Measurements from ENCODE around the gene ZNF138. TPM values are rescaled to one million over a fixed set of nuclear protein-coding genes. Genes with fewer than 3 reads are reported as not detected.

Gene ZNF138
- total RNA-seq, 1 experiment from 2014 or later: 7.6 TPM

DNA sequence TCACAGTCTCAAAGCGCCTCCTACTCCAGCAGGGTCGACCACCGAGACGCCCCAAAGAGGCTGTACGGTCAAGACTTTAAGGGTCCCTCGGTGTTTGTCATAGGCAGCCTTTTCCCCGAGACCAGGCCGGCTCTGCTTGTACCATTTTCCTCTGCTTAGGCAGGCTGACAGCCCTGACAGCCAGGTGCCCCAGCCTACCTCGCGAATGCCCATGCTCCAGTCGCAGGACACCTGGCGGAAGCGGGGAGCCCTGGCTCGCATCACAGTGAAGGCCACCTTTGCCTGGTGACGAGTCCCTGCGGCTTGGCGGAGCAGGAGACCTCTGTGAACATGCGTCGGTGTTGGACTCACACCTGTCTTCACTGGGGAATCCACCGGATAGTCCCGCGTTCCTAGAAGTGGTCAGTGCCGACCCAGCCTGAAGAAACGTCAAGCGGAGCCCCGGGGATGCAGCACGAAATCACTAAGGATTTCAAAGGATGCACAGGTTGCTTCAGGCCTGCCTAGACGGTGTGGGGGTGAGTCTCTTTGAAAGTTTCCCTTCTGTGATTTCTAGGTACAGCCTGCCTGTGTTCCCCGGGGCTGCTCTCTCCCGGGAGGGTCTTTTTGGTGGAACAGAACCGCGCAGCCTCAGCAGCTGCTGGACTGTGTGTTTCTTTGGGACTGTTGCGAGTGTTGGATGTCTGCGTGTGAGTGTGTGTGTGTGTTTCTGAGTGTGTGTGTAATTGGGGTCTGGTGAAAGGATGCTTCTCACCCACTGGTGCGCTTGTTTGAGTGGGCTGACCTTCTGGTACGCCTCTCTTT is 78.3 kb downstream of the ZNF138 start:
- ChIA-PET CTCF (no interaction called here), POLR2A (no interaction called here)
- no peaks in the 10 kb centered on the region for H3K36me3 ChIP-seq (ENCODE audit: control insufficient read depth, insufficient read depth, low read length)
- no peak overlapping the region for H3K4me3 ChIP-seq (ENCODE audit: low read depth in 2 of 2, low read length in 2 of 2)
- H3K4me1 ChIP-seq (ENCODE audit: control insufficient read depth, insufficient read depth, low read length): no peaks in the 10 kb centered on the region
- DNase-seq (ENCODE audit: low read depth, low spot score): no peak
- in situ Hi-C loops (cut with HindIII; ENCODE audit: low pct_unique_long_range_greater_than_20kb, low sequenced_read_pairs) (no loop called here), intact Hi-C loops (cut with micrococcal nuclease; ENCODE audit: unreplicated experiment) (no loop called here)
- BruUV-seq (replicated peaks): no TSS peak
- no peak overlapping the region for H3K27ac ChIP-seq (ENCODE audit: low read length)
- TF ChIP-seq POLR2AphosphoS5 (IDR thresholded peaks at IDR 0.05; ENCODE audit: low read depth, low read length) (no peak), TCF7L2 (IDR thresholded peaks at IDR 0.05; ENCODE audit: low read depth, low read length) (no peak)
- TF ChIP-seq, protein P1, sequence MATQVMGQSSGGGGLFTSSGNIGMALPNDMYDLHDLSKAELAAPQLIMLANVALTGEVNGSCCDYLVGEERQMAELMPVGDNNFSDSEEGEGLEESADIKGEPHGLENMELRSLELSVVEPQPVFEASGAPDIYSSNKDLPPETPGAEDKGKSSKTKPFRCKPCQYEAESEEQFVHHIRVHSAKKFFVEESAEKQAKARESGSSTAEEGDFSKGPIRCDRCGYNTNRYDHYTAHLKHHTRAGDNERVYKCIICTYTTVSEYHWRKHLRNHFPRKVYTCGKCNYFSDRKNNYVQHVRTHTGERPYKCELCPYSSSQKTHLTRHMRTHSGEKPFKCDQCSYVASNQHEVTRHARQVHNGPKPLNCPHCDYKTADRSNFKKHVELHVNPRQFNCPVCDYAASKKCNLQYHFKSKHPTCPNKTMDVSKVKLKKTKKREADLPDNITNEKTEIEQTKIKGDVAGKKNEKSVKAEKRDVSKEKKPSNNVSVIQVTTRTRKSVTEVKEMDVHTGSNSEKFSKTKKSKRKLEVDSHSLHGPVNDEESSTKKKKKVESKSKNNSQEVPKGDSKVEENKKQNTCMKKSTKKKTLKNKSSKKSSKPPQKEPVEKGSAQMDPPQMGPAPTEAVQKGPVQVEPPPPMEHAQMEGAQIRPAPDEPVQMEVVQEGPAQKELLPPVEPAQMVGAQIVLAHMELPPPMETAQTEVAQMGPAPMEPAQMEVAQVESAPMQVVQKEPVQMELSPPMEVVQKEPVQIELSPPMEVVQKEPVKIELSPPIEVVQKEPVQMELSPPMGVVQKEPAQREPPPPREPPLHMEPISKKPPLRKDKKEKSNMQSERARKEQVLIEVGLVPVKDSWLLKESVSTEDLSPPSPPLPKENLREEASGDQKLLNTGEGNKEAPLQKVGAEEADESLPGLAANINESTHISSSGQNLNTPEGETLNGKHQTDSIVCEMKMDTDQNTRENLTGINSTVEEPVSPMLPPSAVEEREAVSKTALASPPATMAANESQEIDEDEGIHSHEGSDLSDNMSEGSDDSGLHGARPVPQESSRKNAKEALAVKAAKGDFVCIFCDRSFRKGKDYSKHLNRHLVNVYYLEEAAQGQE (IDR thresholded peaks at IDR 0.05; ENCODE audit: insufficient read depth in 1 of 2, low read depth in 2 of 2, low read length in 1 of 2): no peak
- TF ChIP-seq, protein P2, sequence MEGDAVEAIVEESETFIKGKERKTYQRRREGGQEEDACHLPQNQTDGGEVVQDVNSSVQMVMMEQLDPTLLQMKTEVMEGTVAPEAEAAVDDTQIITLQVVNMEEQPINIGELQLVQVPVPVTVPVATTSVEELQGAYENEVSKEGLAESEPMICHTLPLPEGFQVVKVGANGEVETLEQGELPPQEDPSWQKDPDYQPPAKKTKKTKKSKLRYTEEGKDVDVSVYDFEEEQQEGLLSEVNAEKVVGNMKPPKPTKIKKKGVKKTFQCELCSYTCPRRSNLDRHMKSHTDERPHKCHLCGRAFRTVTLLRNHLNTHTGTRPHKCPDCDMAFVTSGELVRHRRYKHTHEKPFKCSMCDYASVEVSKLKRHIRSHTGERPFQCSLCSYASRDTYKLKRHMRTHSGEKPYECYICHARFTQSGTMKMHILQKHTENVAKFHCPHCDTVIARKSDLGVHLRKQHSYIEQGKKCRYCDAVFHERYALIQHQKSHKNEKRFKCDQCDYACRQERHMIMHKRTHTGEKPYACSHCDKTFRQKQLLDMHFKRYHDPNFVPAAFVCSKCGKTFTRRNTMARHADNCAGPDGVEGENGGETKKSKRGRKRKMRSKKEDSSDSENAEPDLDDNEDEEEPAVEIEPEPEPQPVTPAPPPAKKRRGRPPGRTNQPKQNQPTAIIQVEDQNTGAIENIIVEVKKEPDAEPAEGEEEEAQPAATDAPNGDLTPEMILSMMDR (IDR thresholded peaks at IDR 0.05): no peak
- no peaks in the 10 kb centered on the region for H3K27me3 ChIP-seq (ENCODE audit: control insufficient read depth, insufficient read depth, low read length)
- H3K9me3 ChIP-seq (ENCODE audit: control insufficient read depth, insufficient read depth, low read depth, low read length): no peaks in the 10 kb centered on the region
- no peak for ATAC-seq

DNA sequence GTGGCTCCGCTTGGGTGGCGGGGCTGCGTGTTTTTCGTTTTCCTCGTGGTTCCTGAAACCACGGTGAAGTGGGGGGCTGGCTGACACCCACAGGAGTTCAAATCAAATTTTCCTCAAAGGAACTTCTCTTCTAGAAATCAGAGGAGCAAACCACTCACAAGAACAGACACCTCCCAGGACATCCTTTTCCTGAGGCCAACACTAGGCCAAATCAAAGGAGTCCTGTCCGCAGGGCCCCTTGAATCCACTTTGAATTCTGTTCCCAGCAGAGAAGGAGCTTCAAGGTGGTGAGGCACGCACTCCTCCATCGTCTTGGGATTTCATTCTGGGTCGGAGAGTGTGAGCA is 78.9 kb downstream of the ZNF138 start:
- ATAC-seq: no peak
- POLR2A ChIA-PET: no interaction called here
- TF ChIP-seq, protein P2 (IDR thresholded peaks at IDR 0.05): no peak
- no peak for TF ChIP-seq TCF7L2 (IDR thresholded peaks at IDR 0.05; ENCODE audit: low read depth, low read length)
- no peak for TF ChIP-seq POLR2AphosphoS5 (IDR thresholded peaks at IDR 0.05; ENCODE audit: low read depth, low read length)
- no peak for TF ChIP-seq SIN3A (IDR thresholded peaks at IDR 0.05; ENCODE audit: borderline replicate concordance, insufficient read depth, low read depth, low read length)
- TF ChIP-seq, protein P1 (IDR thresholded peaks at IDR 0.05; ENCODE audit: insufficient read depth in 1 of 2, low read depth in 2 of 2, low read length in 1 of 2): no peak
- Histone ChIP-seq H3K27ac (ENCODE audit: low read length) (no peak overlapping the region), H3K36me3 (ENCODE audit: control insufficient read depth, insufficient read depth, low read length) (no peaks in the 10 kb centered on the region), H3K27me3 (ENCODE audit: control insufficient read depth, insufficient read depth, low read length) (no peaks in the 10 kb centered on the region), H3K4me1 (ENCODE audit: control insufficient read depth, insufficient read depth, low read length) (no peaks in the 10 kb centered on the region), H3K9me3 (ENCODE audit: control insufficient read depth, insufficient read depth, low read depth, low read length) (no peaks in the 10 kb centered on the region), H3K4me3 (ENCODE audit: low read depth in 2 of 2, low read length in 2 of 2) (no peak overlapping the region)
- in situ Hi-C loops (cut with HindIII; ENCODE audit: low pct_unique_long_range_greater_than_20kb, low sequenced_read_pairs) (no loop called here), intact Hi-C loops (cut with micrococcal nuclease; ENCODE audit: unreplicated experiment) (no loop called here)
- CTCF ChIA-PET: no interaction called here
- no TSS peak for BruUV-seq (replicated peaks)
- DNase-seq (ENCODE audit: low read depth, low spot score): no peak

Data from Panc1 (cell line).